GM12865 (cell line): ENCODE measurements around the gene CLEC18C.
"Not testable (repeated sequence)": the region's sequence is repeated elsewhere in the genome, so short reads cannot be mapped to it uniquely, and the experiment has no call there.

Source experiments
- DNase-seq: peaks from one replicate; pipeline ENCODE4 v3.0.0; 2010; ENCODE audit warnings: low read depth
- H3K4me3 ChIP-seq: 2 replicates; pipeline ENCODE4 v1.5.1; 2011; ENCODE audit warnings: mild to moderate bottlenecking, low read depth, low read length, control low read depth
- CTCF ChIP-seq: IDR thresholded peaks from 2 replicates; pipeline ENCODE4 v1.5.1; 2011; ENCODE audit warnings: low read length, control low read depth, low read depth, inconsistent platforms; ENCODE audit not compliant: insufficient read depth; ENCODE audit errors: missing control alignments

The CLEC18C gene

GRCh38 chr16:70152578-70153302 lies 20.8 kb upstream of the CLEC18C start:
- TF ChIP-seq CTCF = no peak
- no peak for DNase-seq
- no peak overlapping the region for H3K4me3 ChIP-seq

- H3K4me3 ChIP-seq, DNase-seq: not testable (repeated sequence)
These were observed 18.9 kb upstream of the CLEC18C start for GRCh38 chr16:70154736-70155135.

- no peak for TF ChIP-seq CTCF
- no peak for DNase-seq
- no peak overlapping the region for H3K4me3 ChIP-seq
These were observed 17.2 kb upstream of the CLEC18C start for GRCh38 chr16:70156207-70156978.

GRCh38 chr16:70157105-70157476 lies 16.5 kb upstream of the CLEC18C start:
- no peak for TF ChIP-seq CTCF
- no peak overlapping the region for H3K4me3 ChIP-seq
- DNase-seq = no peak

- TF ChIP-seq CTCF = no peak
- no peak for DNase-seq
- no peak overlapping the region for H3K4me3 ChIP-seq
These were observed 15.9 kb upstream of the CLEC18C start for GRCh38 chr16:70157477-70158260.

- DNase-seq = no peak
- TF ChIP-seq CTCF = no peak
- H3K4me3 ChIP-seq = no peak overlapping the region
These were observed 15.2 kb upstream of the CLEC18C start for GRCh38 chr16:70158261-70158939.
